NT2/D1 (cell line): ENCODE measurements around the gene NT5C2.

Source experiments
- SUZ12 ChIP-seq: IDR thresholded peaks from 2 replicates; pipeline ENCODE4 v1.6.1; 2011; ENCODE audit not compliant: insufficient read length, insufficient read depth; ENCODE audit errors: extremely low read depth
- ZNF274 ChIP-seq: IDR thresholded peaks from 2 replicates; pipeline ENCODE4 v1.6.1; 2011; ENCODE audit warnings: mild to moderate bottlenecking, low read depth, low read length

- TF ChIP-seq ZNF274 (no peak), SUZ12 (no peak)
These were observed 69.6 kb downstream of the NT5C2 start for GRCh38 chr10:103123282-103124024.
